ENCODE data around the gene ZFAND3. TPM values are rescaled to one million over a fixed set of nuclear protein-coding genes. Genes with fewer than 3 reads are reported as not detected.

The ZFAND3 gene
- polyA plus RNA-seq, 12 donors: 58.3 to 119 (median 95.8) TPM; not detected in 1

DNA sequence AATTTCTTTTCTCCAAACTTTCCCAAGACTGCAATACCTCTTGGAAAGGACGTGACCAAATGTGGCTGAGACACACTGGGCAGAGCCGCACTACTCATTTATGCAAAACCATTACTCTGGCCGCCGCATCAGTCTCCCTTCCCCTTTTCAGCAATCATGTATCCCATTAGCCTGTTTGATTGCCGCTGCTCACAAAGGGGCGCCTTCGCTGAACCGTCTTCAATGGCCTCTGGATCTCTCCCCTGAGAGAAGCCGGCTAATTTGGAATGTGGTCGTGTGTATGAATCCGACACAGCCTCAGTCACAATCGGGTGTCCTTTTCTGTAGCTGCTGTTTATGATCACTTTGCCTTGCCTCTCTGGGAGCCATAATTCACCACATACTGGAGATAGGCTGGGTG, 361.1 kb downstream of the ZFAND3 start:
- DNase-seq: no peak

DNA sequence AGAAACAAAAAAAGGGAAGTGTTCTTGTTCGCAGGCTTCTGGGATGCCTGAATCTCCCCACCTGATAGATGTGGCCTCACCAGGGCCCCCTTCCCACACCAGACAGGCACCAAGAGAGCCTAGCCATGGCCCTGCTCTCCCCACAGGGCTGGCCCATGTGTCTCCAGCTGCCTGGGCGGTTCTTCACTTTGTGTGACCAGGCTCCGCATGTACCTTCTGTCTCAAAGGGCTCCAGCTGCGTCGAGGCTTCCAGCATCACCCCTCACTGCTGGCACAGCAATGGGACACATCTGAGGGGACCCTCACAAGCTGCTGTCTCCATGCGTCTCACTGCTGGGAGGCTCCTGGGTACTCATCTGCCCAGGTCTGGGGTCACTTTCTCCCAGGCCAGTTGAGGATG, 362.9 kb downstream of the ZFAND3 start:
- no peak for DNase-seq

DNA sequence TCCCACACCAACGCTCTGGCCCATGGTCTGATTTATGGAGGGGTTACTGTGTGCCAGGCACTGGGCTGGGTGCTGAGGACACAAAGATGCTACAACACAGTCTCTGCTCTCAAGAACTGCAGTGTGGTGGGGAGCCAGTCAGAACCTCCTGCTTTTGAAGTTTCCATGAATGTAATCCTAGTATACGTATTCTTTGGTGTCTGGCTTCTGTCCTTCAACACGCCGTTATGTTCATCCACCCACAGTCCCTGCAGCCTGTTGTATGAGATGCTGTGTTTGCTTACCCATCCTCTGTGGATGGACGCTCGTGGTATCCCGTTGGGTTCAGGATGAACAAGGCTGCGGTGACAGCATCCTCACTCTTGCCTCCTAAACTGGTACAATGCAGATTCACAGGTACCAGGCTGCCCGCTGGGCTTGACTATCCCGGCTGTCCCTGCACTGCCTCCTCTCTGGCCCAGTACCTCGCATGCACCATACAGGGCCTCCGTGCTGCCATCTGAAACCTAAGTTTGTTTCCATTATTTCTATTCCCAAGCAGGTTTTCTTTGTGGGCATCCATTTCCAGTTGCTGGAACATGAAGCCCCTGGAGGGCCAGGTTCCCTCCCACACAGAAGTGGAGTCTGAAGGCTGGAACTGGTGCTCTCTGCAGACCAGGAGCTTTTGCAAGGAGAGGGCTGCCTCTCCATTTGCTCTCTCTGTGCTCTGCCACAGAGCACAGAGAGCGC, 364.5 kb downstream of the ZFAND3 start:
- DNase-seq: no peak

DNA sequence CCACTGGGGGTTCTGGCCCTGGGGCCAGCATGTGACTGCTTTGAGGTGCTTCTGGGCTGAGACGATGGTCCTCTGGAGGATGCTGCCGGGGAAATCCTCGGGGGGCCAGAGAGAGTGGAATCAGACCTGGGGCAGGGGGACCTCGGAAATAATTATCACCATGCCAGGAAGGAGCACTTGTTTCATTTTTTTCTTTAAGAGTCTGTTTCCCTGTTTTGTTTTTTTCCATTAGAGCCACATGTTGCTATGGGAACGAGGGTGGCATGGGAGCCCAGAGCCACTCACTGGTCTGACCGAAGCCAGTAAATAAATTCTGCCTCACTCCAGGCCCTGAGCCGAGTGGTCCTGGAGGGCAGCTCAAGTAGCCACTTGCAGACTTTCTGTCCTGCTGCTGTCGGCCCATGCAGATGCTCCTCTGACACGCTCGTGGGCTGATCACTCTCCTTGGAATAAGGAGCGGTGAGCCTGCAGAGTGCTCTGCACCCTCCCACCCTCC, 365.1 kb downstream of the ZFAND3 start:
- DNase-seq: no peak

DNA sequence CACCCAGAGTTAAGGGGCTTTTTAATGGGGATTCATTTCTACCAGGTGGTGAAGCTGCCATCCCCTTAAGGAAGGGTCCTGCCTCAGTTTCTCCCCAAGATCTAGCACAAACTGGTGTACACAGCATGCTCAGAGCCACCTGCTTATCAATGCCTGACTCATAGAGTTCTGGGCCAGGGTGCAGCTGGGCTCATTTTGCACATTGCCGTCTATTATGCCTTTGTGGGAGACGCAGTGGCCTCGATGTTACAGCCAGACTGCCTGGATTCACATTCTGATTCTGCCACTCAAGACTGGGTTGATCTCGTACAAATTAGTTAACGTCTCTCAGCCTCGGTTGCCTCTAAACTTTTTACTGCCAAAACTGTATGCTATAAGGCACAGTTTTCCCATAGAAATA, 365.7 kb downstream of the ZFAND3 start:
- no peak for DNase-seq

DNA sequence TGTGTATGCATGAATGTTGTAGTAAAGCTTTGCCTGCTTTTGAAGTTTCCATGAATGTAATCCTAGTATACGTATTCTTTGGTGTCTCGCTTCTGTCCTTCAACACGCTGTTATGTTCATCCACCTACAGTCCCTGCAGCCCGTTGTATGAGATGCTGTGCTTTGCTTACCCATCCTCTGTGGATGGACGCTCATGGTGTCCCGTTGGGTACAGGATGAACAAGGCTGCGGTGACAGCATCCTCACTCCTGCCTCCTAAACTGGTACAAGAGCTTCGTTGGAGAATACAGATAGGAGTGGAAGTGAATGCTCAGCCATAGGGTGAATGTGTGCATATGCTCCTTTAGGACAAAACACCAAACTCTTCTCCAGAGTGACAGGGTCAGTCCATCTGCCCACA, 366.2 kb downstream of the ZFAND3 start:
- no peak for DNase-seq

DNA sequence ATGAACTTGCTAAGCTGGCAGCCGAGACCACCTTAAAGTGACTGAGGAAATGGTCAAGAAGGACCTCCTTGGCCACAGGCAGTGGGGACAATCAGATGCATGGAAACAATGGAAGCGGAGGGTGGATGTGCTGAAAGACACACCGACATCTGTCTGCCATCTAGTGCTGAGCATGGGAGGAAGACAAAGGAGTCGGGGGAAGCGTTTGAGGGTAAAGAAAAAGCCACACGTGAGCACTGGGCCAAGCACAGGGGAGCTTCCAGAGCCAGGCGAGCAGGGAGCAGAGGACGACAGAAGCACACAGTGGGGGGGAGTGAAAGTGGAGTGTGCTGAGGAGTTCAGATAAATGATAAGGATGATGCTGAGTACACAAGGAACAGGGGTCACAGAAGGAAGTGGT, 367.8 kb downstream of the ZFAND3 start:
- DNase-seq: no peak

DNA sequence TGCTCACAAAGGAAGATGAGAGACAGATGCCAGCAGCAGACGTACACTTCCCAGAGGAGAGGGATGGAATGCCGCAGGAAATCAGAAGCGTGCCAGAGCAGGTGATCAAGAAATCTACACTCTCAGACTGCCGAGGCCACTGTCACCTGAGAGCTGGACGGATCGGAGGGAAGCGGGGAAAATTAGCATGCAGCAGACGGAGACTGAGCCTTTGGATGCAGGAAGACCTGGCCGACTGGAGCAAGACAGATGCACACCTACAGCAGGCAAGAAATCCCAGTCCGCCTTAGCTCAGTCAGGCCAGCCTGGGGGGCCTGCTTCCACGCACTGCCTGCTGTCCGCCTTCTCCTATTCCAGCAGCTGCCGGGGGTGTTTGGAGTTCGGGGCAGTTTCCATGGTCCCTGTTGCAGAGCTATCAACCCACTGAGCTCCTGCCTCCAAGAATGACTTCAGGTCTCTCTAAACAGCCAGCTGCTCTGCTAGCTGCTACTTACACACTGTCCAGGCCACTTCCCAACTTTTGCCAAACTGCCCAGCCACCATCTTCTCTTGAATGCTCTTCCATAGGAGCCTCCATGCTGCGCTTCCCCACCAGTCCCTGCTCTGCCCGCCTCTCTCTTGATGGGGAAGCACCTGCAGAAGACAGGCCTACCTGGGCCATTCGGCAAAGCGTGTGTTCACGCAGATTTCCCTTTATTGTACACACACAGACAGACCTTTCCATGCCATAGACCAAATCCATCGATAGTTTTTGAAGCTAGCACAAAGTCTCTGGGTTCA, 368.5 kb downstream of the ZFAND3 start:
- no peak for DNase-seq

DNA sequence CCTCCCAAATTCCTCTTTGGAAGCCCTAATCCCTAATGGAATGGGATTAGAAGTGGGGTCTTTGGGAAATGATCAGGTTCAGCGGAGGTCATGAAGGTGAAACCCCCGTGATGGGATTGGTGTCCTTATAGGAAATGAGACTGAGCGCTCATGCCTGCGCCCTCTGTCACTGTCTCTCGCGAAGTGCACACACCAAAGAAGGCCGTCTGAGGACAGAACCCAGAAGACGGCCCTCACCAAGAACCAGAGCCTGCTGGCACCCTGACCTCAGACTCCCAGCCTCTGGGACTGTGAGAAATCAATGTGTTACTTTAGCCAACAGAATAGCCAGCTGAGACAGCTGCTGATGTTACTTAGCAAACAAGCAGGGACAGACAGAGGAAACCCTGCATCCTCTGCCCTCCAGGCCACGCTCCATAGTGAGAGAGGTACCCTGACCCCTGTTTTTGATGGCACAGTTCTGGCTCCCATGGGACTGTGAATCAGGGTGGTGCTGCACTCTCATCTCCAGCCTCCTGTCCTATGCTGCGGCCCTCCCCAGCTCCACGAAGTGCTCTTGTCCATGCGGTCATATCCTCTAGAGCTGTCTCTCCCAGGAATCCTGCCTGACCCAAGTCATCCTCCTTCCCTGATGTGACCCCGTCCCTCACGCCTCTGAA, 369.3 kb downstream of the ZFAND3 start:
- no peak for DNase-seq

DNA sequence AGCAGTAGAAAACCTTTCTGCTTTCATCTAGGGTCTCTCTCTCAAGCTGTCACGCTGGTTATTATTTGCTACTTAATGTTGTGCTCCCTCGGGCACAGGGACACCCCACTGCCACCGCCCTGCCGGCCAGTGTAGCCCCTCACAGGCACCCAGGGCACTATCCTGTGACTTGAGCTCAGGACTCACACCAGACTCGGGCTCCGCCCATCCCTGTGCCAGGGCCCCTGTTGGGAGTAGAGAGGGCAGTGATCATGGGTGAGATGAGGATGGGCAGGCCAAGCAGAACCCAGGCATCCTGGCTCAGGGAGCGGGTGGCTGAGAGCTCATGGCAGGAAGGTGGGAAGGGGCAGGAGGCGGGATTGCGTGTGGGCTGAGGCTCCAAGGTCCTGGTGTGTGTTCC, 371.9 kb downstream of the ZFAND3 start:
- no peak for DNase-seq

DNA sequence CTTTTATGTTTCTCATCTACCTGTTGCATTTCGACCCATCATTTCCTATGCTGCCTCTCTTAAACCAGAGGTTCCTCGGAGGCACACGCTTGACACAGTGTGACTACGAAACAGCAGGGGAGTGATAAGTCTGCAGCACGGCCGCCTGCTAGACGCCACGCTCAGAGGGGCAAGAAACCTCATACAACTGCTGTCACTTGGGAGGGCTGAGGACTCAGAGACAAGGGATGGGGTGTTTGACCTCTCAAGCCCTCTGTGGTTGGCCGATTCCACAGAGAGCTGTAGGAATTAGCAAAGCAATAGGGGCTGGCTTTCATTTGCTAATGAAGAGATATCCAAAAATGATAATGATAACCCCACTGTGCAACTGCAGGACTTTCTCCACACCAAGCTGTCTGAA, 372.5 kb downstream of the ZFAND3 start:
- DNase-seq: no peak

DNA sequence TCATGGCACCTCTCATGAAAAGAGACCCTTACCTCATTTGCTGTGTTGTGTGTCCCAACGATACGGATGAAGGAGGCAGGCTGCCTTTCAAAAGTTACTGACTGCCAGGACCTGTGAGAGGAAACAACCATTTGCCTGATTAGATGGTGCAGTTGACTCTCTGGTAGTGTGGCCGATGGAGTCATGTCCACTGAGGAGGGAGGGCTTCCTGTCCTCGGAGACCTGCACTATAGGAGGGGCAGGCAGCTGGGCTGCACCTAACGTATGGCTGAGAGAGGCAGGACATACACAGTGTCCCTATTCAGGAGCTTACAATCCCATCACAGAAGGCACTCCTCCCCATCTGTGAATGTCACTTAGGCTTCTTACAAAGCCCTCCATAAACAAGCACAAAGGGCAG, 373.0 kb downstream of the ZFAND3 start:
- DNase-seq: no peak

DNA sequence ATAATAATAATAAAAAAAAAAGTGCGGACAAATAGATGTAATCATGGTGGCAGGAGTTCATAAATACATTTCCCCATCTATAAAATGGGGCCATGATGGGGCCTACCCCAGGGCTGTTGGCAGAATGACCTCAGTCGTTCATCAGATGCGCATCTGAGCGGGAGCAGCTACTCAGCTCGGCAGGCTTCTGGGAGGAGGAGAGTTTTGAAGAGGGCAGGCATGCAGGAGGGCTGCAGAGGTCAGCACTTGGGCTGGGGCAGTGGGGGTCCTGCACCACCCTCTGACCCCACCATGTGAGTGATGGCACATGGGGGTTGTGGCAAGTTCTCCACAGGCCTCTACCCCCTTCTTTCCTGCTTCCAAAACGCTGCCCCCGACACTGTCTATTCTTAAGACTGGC, 373.5 kb downstream of the ZFAND3 start:
- DNase-seq: no peak

DNA sequence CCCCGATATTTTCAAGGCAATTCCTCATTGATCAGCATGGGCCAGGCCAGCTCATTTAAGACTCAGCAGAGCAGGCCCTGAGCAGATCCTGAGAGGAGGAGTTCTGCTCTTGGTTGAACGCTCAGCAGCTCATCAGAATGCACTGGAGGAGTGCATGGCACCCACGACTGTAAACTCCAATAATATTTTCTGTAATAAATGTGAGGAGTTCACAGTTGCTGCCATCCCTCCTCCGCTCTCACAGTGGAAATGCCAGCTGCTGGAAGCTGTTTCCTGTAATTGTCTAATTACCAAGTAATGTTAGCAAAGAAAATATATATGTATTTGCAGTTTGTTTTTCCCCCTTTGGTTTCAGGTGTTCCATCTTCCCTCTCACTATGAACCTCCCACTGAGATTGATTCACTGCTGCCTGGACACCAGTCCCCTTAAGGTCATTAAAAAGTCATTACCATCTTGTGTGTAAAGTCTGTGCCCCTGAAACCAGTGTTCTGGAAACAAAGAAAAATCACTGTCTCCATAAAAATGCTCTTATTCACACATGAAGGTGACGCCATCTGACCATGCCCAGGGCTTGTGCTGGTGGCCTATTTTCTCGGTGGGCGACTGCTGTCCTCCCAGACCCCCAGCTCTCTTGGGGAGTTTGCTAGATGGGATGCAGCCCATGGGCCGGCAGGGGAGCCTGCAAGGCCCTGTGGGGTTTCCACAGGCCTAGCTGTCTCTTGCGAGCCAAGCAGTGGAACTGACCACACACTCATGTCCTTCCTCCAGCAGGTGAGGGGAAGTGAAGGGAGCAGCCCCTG, 374.2 kb downstream of the ZFAND3 start:
- DNase-seq: no peak

DNA sequence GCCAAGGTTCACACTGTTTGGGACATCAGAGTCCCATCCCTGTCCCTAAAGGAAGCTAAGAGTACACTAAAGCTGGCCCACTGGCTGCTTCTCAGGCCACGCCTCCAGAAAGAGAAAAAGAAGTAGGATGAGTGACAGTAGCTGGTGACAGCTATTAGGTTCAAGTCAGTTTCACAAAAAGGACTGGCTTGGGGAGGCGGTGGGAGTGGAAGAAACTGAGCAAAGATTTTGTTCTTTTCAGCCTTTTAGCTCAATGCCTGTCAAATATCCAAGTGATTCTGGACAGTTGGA, 374.7 kb downstream of the ZFAND3 start:
- no peak for DNase-seq

DNA sequence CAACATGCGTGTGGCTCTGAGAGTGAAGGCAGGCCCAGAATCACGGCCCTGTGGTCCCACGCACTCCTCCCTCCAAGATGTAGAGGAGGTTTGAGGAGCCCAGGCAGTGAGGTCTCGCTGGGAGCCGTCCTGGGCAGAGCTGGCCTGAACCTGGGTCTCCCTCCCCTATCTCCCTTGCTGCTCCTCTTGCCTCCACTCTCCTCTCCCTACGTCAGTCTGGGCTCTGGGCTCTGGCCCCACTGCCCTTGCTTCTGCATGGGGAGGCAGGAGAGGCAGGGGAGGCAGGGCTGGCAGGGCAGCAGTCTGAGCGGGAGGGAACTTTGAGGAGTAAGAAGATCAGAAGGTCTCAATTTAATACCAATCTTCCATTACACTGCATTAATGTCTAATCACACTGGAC, 375.1 kb downstream of the ZFAND3 start:
- no peak for DNase-seq

DNA sequence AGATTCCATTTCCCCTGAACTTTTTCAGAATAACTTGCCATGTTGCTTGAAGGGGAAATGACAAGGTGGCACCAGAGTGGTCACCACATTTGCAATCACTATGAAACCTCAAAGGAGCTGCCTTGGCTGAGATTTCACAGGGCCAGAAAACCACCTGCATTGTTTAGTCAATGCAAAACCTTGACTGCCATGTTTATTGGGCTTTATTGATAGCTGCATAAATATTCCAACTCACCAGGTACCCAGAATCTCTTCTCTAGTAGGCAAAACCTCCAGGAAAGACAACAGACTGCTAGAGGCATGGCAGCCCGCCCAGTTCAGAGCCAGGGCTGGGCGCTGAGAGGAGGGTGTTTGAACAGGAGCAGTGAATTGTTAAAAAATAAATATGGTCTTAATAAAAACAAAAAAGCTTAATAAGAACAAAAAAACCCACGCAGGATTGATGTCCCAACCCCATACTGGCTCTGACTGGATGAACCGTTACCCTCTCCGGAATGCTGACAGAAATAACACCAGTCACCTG, 375.6 kb downstream of the ZFAND3 start:
- DNase-seq: no peak

DNA sequence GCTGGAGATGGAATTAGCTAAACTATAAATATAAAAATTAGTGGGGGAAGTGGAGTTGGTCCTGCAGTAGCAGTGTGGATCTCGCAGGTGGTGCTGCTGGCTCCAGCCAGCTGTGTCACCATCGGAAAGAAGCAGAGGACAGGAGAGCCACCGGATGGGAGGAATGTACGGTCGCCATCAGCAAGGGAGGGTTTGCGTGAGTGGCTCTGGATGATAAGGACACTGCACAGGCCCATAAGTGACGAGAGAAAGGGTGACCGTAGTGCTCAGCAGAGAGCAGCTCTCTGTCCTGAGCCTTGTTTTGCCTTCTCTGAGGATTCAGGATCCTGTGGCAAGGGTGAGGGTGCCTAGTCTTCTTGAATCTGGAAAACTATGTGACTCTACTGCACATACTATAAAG, 378.7 kb downstream of the ZFAND3 start:
- DNase-seq: no peak

Measured in muscle of arm (tissue), 12 donors.